Measurements from ENCODE around the gene GRID1. TPM values are rescaled to one million over a fixed set of nuclear protein-coding genes. Genes with fewer than 3 reads are reported as not detected.

GRID1 gene
- total RNA-seq, 1 donor from 2014 or later: 0.22 TPM

GRCh38 chr10:86288695-86289576, 77.7 kb downstream of the GRID1 start:
- no peak for DNase-seq (ENCODE audit: low spot score, unreplicated experiment)
- peaks cover 4% of the 10 kb centered on the region for H3K27me3 Mint-ChIP-seq
- no peak overlapping the region for H3K27ac Mint-ChIP-seq
- TF ChIP-seq CTCF (IDR thresholded peaks at IDR 0.05; ENCODE audit: unreplicated experiment): no peak
- H3K4me1 Mint-ChIP-seq (ENCODE audit: low read depth): no peaks in the 10 kb centered on the region
- no peaks in the 10 kb centered on the region for H3K36me3 Mint-ChIP-seq (ENCODE audit: insufficient read depth)
- no peaks in the 10 kb centered on the region for H3K9me3 Mint-ChIP-seq (ENCODE audit: low read depth)
- H3K4me3 Mint-ChIP-seq (ENCODE audit: low read depth): no peak overlapping the region

GRCh38 chr10:86287966-86288579, 78.5 kb downstream of the GRID1 start:
- Mint-ChIP-seq H3K4me3 (ENCODE audit: low read depth) (no peak overlapping the region), H3K9me3 (ENCODE audit: low read depth) (no peaks in the 10 kb centered on the region), H3K36me3 (ENCODE audit: insufficient read depth) (no peaks in the 10 kb centered on the region), H3K27me3 (peaks cover 4% of the 10 kb centered on the region), H3K4me1 (ENCODE audit: low read depth) (no peaks in the 10 kb centered on the region), H3K27ac (no peak overlapping the region)
- no peak for TF ChIP-seq CTCF (IDR thresholded peaks at IDR 0.05; ENCODE audit: unreplicated experiment)
- no peak for DNase-seq (ENCODE audit: low spot score, unreplicated experiment)

- H3K27ac Mint-ChIP-seq: no peak overlapping the region
- TF ChIP-seq CTCF (IDR thresholded peaks at IDR 0.05; ENCODE audit: unreplicated experiment): no peak
- H3K4me3 Mint-ChIP-seq (ENCODE audit: low read depth): no peak overlapping the region
- no peaks in the 10 kb centered on the region for H3K36me3 Mint-ChIP-seq (ENCODE audit: insufficient read depth)
- no peaks in the 10 kb centered on the region for H3K4me1 Mint-ChIP-seq (ENCODE audit: low read depth)
- no peak for DNase-seq (ENCODE audit: low spot score, unreplicated experiment)
- H3K27me3 Mint-ChIP-seq: peaks cover 4% of the 10 kb centered on the region
- H3K9me3 Mint-ChIP-seq (ENCODE audit: low read depth): no peaks in the 10 kb centered on the region
Measured at GRCh38 chr10:86287110-86287793, 79.3 kb downstream of the GRID1 start.

- no peak for TF ChIP-seq CTCF (IDR thresholded peaks at IDR 0.05; ENCODE audit: unreplicated experiment)
- no peak for DNase-seq (ENCODE audit: low spot score, unreplicated experiment)
- no peaks in the 10 kb centered on the region for H3K36me3 Mint-ChIP-seq (ENCODE audit: insufficient read depth)
- no peak overlapping the region for H3K27ac Mint-ChIP-seq
- no peak overlapping the region for H3K4me3 Mint-ChIP-seq (ENCODE audit: low read depth)
- H3K27me3 Mint-ChIP-seq: peaks cover 4% of the 10 kb centered on the region
- H3K9me3 Mint-ChIP-seq (ENCODE audit: low read depth): no peaks in the 10 kb centered on the region
- no peaks in the 10 kb centered on the region for H3K4me1 Mint-ChIP-seq (ENCODE audit: low read depth)
Measured at GRCh38 chr10:86286236-86287109, 80.1 kb downstream of the GRID1 start.

Data from progenitor cell of endocrine pancreas (in vitro differentiated cells).